Jurkat, Clone E6-1 (cell line): ENCODE measurements around the gene RAF1.

Experiments
- DNase-seq: peaks from one replicate; pipeline ENCODE4 v3.0.0-alpha.2; 2011; ENCODE audit warnings: low read depth, low spot score
- H3K4me3 ChIP-seq: 2 replicates; pipeline ENCODE4 v1.5.1; 2011; ENCODE audit warnings: mild to moderate bottlenecking, low read length, control low read depth, moderate library complexity

The RAF1 gene

GRCh38 chr3:12613250-12613649 is 50.7 kb downstream of the RAF1 start:
- no peak overlapping the region for H3K4me3 ChIP-seq
- peak; percentile 26 for DNase-seq

- peak; percentile 25 for DNase-seq
Measured at GRCh38 chr3:12612514-12613226, 51.2 kb downstream of the RAF1 start.

GRCh38 chr3:12611117-12611516 is 52.8 kb downstream of the RAF1 start:
- no peak for DNase-seq
- H3K4me3 ChIP-seq: no peak overlapping the region

More at GRCh38 chr3:12612514-12613226, 51.2 kb downstream of the RAF1 start:
- no peak overlapping the region; the same call in 1 of the 2 replicates for H3K4me3 ChIP-seq

- H3K4me3 ChIP-seq: no peak overlapping the region
- no peak for DNase-seq
Measured at GRCh38 chr3:12608376-12608775, 55.5 kb downstream of the RAF1 start.

GRCh38 chr3:12603969-12604368 is 59.9 kb downstream of the RAF1 start:
- H3K4me3 ChIP-seq: no peak overlapping the region
- no peak for DNase-seq

GRCh38 chr3:12601072-12601471 is 62.8 kb downstream of the RAF1 start:
- DNase-seq: no peak
- no peak overlapping the region for H3K4me3 ChIP-seq

GRCh38 chr3:12598890-12599289 is 65.0 kb downstream of the RAF1 start:
- DNase-seq: no peak

GRCh38 chr3:12593473-12593872 is 70.4 kb downstream of the RAF1 start:
- DNase-seq: no peak
- H3K4me3 ChIP-seq: no peak overlapping the region

More at GRCh38 chr3:12598890-12599289, 65.0 kb downstream of the RAF1 start:
- H3K4me3 ChIP-seq: no peak overlapping the region

- no peak for DNase-seq
- no peak overlapping the region for H3K4me3 ChIP-seq
Measured at GRCh38 chr3:12591997-12592715, 71.8 kb downstream of the RAF1 start.

- H3K4me3 ChIP-seq: no peak overlapping the region
- no peak for DNase-seq
Measured at GRCh38 chr3:12591456-12591855, 72.5 kb downstream of the RAF1 start.

- no peak for DNase-seq
- no peak overlapping the region for H3K4me3 ChIP-seq
Measured at GRCh38 chr3:12590096-12590495, 73.8 kb downstream of the RAF1 start.

GRCh38 chr3:12588039-12589009 is 75.6 kb downstream of the RAF1 start:
- H3K4me3 ChIP-seq: no peak overlapping the region
- no peak for DNase-seq

GRCh38 chr3:12586403-12586802 is 77.5 kb downstream of the RAF1 start:
- H3K4me3 ChIP-seq: no peak overlapping the region
- DNase-seq: no peak

- DNase-seq: no peak
- H3K4me3 ChIP-seq: no peak overlapping the region
Measured at GRCh38 chr3:12585970-12586369, 77.9 kb downstream of the RAF1 start.

GRCh38 chr3:12585181-12585580 is 78.7 kb downstream of the RAF1 start:
- no peak for DNase-seq
- H3K4me3 ChIP-seq: no peak overlapping the region

- DNase-seq: no peak
- no peak overlapping the region for H3K4me3 ChIP-seq
Measured at GRCh38 chr3:12584083-12584482, 79.8 kb downstream of the RAF1 start.

- no peak overlapping the region for H3K4me3 ChIP-seq
- no peak for DNase-seq
Measured at GRCh38 chr3:12583280-12583679, 80.6 kb downstream of the RAF1 start.

GRCh38 chr3:12582730-12583129 is 81.2 kb downstream of the RAF1 start:
- no peak for DNase-seq

GRCh38 chr3:12579905-12580304 is 84.0 kb downstream of the RAF1 start:
- no peak overlapping the region for H3K4me3 ChIP-seq
- no peak for DNase-seq

More at GRCh38 chr3:12582730-12583129, 81.2 kb downstream of the RAF1 start:
- no peak overlapping the region for H3K4me3 ChIP-seq
